GM20000 (cell line): ENCODE results near the gene OR6J1.

Experiments
- DNase-seq: peaks from one replicate; pipeline ENCODE4 v3.0.0; 2012; ENCODE audit warnings: low spot score
- CTCF ChIP-seq: IDR thresholded peaks from 2 replicates; pipeline ENCODE4 v1.5.1; 2012; ENCODE audit warnings: mild to moderate bottlenecking, control low read depth; ENCODE audit errors: extremely low read depth, missing control alignments

Gene OR6J1

GRCh38 chr14:22671622-22672021 is 27.5 kb upstream of the OR6J1 start:
- no peak for TF ChIP-seq CTCF
- no peak for DNase-seq

- no peak for TF ChIP-seq CTCF
- DNase-seq: no peak
Measured at GRCh38 chr14:22668863-22669262, 24.7 kb upstream of the OR6J1 start.

DNA sequence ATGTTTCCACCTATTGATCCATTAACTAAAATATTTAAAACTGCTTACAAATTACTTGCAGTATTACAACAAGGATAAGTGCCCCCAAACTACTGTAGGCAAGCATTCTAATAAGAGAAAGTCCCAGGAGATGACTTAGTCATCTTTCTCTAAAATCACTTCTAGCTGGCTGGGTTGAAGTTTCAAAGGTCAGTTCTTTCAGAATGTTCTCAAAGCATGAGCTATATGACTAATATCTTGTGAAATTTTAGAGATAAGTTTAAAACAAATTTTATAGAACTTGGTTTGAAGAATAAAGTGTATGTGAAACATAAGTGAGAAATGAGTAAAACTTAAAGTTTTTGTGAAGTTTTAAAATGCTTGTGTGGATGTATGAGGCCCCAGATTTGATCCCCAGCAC is 24.3 kb upstream of the OR6J1 start:
- no peak for TF ChIP-seq CTCF
- no peak for DNase-seq

GRCh38 chr14:22667881-22668280 is 23.7 kb upstream of the OR6J1 start:
- no peak for DNase-seq
- no peak for TF ChIP-seq CTCF

DNA sequence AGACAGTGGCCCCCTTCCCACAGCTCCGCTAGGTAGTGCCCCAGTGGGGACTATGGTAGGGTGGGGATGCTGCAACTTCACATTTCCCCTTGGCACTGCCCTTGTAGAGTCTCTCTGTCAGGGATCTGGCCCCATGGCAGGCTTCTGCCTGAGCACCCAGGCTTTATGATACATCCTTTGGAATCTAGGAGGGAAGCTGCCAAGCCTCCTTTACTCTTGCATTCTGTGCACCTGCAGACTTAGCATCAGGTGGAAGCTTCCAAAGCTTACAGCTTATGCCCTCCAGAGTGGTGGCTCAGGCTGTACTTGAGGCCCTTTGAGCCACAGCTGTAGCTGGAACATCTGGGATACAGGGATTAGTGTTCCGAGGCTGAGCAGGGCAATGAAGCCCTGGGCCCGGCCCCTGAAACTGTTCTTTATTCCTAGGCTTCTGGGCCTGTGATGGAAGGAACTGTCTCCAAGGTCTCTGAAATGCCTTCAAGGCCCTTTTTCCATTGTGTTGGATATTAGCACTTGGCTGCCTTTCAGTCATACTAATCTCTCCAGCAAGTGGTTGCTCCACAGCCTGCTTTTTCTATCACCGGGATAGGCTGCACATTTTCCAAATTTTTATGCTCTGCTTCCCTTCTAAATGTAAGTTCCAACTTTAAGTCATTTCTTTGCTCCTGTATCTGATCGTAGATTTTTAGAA is 22.2 kb upstream of the OR6J1 start:
- no peak for TF ChIP-seq CTCF

GRCh38 chr14:22664261-22664660 is 20.1 kb upstream of the OR6J1 start:
- no peak for DNase-seq
- TF ChIP-seq CTCF: no peak

More for the DNA sequence above, 22.2 kb upstream of the OR6J1 start:
- DNase-seq: no peak

DNA sequence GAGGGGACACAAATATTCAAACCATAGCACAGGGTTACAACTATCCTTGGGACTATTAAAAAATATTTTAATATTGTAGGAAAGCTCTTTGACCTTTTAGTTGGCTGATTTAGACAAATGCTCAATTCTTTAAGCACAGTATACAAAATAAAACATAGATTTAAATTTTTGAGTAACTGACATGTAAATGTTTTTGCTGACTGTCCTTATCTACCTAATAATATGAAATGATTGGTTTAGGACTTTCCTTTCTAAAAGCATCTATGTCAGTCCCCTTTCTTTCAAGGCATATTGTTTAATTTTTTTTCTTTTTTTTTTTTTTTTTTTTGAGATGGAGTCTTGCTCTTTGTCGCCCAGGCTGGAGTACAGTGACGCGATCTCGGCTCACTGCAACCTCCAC is 16.5 kb upstream of the OR6J1 start:
- TF ChIP-seq CTCF: no peak

More for the DNA sequence above, 16.5 kb upstream of the OR6J1 start:
- DNase-seq: no peak
